OCI-LY3 (cell line): ENCODE results near the gene PIEZO2.

Source experiments
- EZH2phosphoT487 ChIP-seq: fragments of 200-600 bp; shearing (Covaris generic); IDR thresholded peaks from 2 replicates; pipeline ENCODE4 v1.6.1; 2018; ENCODE audit warnings: antibody characterized with exemption, mixed run types, low read depth
- TF ChIP-seq, protein P1 (sequence below): fragments of 200-600, 300-600 bp; sonication (generic); IDR thresholded peaks from 2 replicates; pipeline ENCODE4 v1.5.1; 2014; ENCODE audit warnings: antibody characterized with exemption, low read length, low read depth

DNA sequence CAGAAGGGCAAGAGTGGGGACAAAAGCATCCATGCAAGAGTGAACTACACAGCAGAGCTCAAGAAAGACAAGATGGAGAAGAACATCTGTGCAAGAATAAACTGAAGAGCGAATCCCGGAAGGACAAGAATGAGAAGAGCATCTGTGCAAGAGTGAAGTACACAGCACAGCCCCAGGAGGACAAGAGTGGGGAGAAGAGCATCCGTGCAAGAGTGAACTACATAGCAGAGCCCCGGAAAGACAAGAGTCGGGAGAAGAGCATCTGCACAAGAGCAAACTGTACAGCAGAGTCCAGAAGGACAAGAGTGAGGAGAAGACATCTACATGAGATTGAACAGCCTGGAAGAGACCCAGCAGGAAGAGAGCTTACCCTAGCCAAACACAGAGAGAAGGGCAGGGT, 284.6 kb downstream of the PIEZO2 start:
- TF ChIP-seq, protein P1, sequence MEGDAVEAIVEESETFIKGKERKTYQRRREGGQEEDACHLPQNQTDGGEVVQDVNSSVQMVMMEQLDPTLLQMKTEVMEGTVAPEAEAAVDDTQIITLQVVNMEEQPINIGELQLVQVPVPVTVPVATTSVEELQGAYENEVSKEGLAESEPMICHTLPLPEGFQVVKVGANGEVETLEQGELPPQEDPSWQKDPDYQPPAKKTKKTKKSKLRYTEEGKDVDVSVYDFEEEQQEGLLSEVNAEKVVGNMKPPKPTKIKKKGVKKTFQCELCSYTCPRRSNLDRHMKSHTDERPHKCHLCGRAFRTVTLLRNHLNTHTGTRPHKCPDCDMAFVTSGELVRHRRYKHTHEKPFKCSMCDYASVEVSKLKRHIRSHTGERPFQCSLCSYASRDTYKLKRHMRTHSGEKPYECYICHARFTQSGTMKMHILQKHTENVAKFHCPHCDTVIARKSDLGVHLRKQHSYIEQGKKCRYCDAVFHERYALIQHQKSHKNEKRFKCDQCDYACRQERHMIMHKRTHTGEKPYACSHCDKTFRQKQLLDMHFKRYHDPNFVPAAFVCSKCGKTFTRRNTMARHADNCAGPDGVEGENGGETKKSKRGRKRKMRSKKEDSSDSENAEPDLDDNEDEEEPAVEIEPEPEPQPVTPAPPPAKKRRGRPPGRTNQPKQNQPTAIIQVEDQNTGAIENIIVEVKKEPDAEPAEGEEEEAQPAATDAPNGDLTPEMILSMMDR: no peak
- TF ChIP-seq EZH2phosphoT487: no peak
